Measurements from ENCODE around the gene QPRT. TPM values are rescaled to one million over a fixed set of nuclear protein-coding genes. Genes with fewer than 3 reads are reported as not detected.

The QPRT gene
- total RNA-seq, 2 experiments from 2014 or later: 0.19 to 0.45 TPM

DNA sequence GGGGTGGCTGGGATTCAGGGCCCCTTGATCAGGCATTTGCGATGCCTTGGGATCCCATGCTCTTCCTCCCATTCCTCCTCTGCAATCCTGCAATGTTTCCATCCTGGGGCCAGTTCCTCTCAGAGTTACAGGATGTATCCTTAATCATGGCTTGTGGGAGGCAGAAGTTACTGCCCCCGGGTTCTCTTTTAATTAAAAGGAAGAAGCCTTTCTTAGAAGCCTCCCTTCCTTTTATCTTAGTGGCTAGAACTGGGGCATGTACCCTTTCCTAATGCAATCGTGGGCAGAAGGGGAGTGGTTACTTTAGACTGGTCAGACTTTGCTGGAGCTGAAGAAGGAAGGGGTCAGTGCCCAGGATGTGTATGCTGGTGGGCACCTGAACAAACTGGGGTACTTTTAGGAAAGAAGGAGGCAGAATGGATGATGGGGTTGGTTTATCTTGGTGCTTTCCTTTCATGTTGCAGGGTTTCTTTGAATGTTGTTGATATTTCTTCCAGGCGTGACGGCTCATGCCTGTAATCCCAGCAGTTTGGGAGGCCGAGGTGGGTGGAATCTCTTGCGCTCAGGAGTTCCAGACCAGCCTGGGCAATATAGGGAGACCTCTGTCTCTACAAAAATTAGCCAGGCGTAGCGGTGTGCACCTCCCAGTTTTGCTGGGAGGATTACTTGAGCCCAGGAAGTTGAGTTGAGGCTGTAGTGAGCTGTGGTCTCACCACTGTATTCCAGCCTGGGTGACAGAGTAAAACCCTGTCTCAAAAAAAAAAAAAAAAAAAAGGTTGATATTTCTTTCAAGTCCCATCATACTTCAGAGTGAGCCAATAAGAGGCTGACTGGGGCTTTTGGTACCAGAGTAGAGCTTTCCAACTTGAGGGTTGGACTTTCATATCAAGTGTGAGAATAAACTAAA lies 29.1 kb upstream of the QPRT start:
- Mint-ChIP-seq H3K27ac (no peak overlapping the region), H3K9me3 (no peaks in the 10 kb centered on the region), H3K4me1 (ENCODE audit: low read depth) (peaks cover 8% of the 10 kb centered on the region), H3K4me3 (no peak overlapping the region), H3K36me3 (ENCODE audit: low read depth) (no peaks in the 10 kb centered on the region), H3K27me3 (no peaks in the 10 kb centered on the region)
- peaks cover 13% of the 10 kb centered on the region for H3K4me1 ChIP-seq (ENCODE audit: insufficient read depth, low read length)
- intact Hi-C loops (cut with DNase I, micrococcal nuclease): loop anchor here in 1 of 2 experiments (5.0 kb wide), 2 partner anchors 37 to 372 kb away; partner anchors contain the start of gene C16orf92
- no peak overlapping the region for H3K27ac ChIP-seq (ENCODE audit: low read depth in 1 of 2, low read length in 2 of 2)
- H3K36me3 ChIP-seq (ENCODE audit: insufficient read depth, low read length): no peaks in the 10 kb centered on the region
- ATAC-seq (ENCODE audit: poor library complexity) (no peak), DNase-seq (no peak)
- ChIA-PET POLR2A (no interaction called here), CTCF (no interaction called here)
- H3K4me3 ChIP-seq (ENCODE audit: low read length): no peak overlapping the region
- no peaks in the 10 kb centered on the region for H3K27me3 ChIP-seq (ENCODE audit: control insufficient read depth in 1 of 2, insufficient read depth in 2 of 2, low read length in 2 of 2)
- TF ChIP-seq CTCF (IDR thresholded peaks at IDR 0.05): no peak
- no peaks in the 10 kb centered on the region for H3K9me3 ChIP-seq (ENCODE audit: control insufficient read depth in 1 of 2, insufficient read depth in 1 of 2, low read length in 2 of 2)

- no peaks in the 10 kb centered on the region for H3K9me3 Mint-ChIP-seq
- ChIA-PET CTCF (interaction anchor here (1.4 kb wide), 1 partner anchor 198 kb away, joined by 3 read pairs; no protein-coding TSS in a partner anchor), POLR2A (interaction anchor here (1.1 kb wide), 1 partner anchor 767 kb away, joined by 3 read pairs; no protein-coding TSS in a partner anchor)
- no peak for DNase-seq
- H3K4me3 Mint-ChIP-seq: no peak overlapping the region
- no peak overlapping the region for H3K27ac ChIP-seq (ENCODE audit: low read depth in 1 of 2, low read length in 2 of 2)
- peaks cover 12% of the 10 kb centered on the region for H3K4me1 ChIP-seq (ENCODE audit: insufficient read depth, low read length)
- H3K27me3 ChIP-seq (ENCODE audit: control insufficient read depth in 1 of 2, insufficient read depth in 2 of 2, low read length in 2 of 2): no peaks in the 10 kb centered on the region
- H3K4me3 ChIP-seq (ENCODE audit: low read length): no peak overlapping the region
- H3K27me3 Mint-ChIP-seq: no peaks in the 10 kb centered on the region
- no peak overlapping the region for H3K27ac Mint-ChIP-seq
- intact Hi-C loops (cut with DNase I, micrococcal nuclease): no loop called here
- H3K9me3 ChIP-seq (ENCODE audit: control insufficient read depth in 1 of 2, insufficient read depth in 1 of 2, low read length in 2 of 2): no peaks in the 10 kb centered on the region
- peaks cover 5% of the 10 kb centered on the region for H3K4me1 Mint-ChIP-seq (ENCODE audit: low read depth)
- H3K36me3 ChIP-seq (ENCODE audit: insufficient read depth, low read length): no peaks in the 10 kb centered on the region
- H3K36me3 Mint-ChIP-seq (ENCODE audit: low read depth): no peaks in the 10 kb centered on the region
- no peak for TF ChIP-seq CTCF (IDR thresholded peaks at IDR 0.05)
- ATAC-seq (ENCODE audit: poor library complexity): no peak
Measured at GRCh38 chr16:29650771-29651170, 28.2 kb upstream of the QPRT start.

GRCh38 chr16:29651774-29652349 lies 27.1 kb upstream of the QPRT start:
- DNase-seq (no peak), ATAC-seq (ENCODE audit: poor library complexity) (no peak)
- Histone ChIP-seq H3K4me3 (ENCODE audit: low read length) (no peak overlapping the region), H3K27ac (ENCODE audit: low read depth in 1 of 2, low read length in 2 of 2) (no peak overlapping the region), H3K36me3 (ENCODE audit: insufficient read depth, low read length) (no peaks in the 10 kb centered on the region), H3K9me3 (ENCODE audit: control insufficient read depth in 1 of 2, insufficient read depth in 1 of 2, low read length in 2 of 2) (no peaks in the 10 kb centered on the region), H3K27me3 (ENCODE audit: control insufficient read depth in 1 of 2, insufficient read depth in 2 of 2, low read length in 2 of 2) (no peaks in the 10 kb centered on the region), H3K4me1 (ENCODE audit: insufficient read depth, low read length) (peaks cover 12% of the 10 kb centered on the region)
- intact Hi-C loops (cut with DNase I, micrococcal nuclease): no loop called here
- no peak for TF ChIP-seq CTCF (IDR thresholded peaks at IDR 0.05)
- Mint-ChIP-seq H3K36me3 (ENCODE audit: low read depth) (no peaks in the 10 kb centered on the region), H3K4me1 (ENCODE audit: low read depth) (peaks cover 4% of the 10 kb centered on the region), H3K27ac (no peak overlapping the region), H3K27me3 (no peaks in the 10 kb centered on the region), H3K4me3 (no peak overlapping the region), H3K9me3 (no peaks in the 10 kb centered on the region)
- POLR2A ChIA-PET: interaction anchor here (1.1 kb wide), 1 partner anchor 766 kb away, joined by 3 read pairs; no protein-coding TSS in a partner anchor
- CTCF ChIA-PET: interaction anchor here (0.7 to 1.4 kb wide), 2 partner anchors 65 to 196 kb away, joined by 3 to 4 read pairs; no protein-coding TSS in a partner anchor

Measured in CD4-positive, alpha-beta T cell (primary cell).